ENCODE data around the gene SMU1.

SMU1 gene

DNA sequence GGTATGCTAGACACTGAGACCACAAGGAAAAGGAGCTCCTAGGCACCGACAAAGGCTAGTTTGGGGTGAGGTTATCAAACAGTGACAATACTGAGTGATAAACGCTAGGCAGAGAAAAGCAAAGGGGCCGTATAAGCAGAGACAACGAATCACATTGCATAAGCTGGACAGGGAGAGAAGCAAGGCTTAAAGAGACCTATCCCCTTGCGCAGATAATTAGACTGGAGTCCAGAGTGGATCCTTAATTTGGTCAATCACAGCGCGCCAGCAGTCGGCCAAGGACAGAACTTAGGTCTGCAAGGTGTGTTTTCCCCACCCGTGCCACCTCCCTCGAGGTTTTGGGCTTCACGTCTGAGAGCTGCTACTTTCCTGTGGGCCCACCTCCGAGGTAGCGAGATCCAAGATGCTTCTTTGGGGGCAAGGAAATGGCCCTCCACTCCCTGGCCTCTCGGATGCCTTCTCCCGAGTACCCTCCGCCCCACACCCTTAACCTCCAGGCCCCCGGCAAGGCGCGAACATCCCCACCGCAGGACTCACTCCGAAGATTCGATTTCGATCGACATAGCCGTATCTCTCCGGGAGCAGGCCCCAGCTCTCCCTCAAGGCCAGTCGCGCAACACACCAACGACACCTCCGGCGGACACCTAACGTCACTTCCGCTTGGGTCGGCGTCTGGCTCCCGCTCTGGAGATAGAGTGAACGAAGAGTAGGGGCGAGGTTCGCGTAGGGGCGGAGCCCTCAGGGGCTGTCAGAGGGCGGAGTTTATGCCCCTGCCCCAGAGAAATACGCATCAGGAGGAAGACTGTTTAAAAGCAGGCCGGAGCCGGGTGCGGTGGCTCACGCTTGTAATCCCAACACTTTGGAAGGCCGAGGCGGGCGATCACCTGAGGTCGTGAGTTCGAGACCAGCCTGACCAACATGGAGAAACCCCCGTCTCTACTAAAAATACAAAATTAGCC, at the start of gene SMU1:
Gene SMU1, minus strand, starts transcription at position 629 of the 959 bp plus-strand sequence. Its CDS starts 66 bp downstream, at position 563.
- DNase-seq, result peak; percentile 97

- no peak for DNase-seq
These were observed 49.0 kb upstream of the SMU1 start for GRCh38 chr9:33125461-33125860.

DNA sequence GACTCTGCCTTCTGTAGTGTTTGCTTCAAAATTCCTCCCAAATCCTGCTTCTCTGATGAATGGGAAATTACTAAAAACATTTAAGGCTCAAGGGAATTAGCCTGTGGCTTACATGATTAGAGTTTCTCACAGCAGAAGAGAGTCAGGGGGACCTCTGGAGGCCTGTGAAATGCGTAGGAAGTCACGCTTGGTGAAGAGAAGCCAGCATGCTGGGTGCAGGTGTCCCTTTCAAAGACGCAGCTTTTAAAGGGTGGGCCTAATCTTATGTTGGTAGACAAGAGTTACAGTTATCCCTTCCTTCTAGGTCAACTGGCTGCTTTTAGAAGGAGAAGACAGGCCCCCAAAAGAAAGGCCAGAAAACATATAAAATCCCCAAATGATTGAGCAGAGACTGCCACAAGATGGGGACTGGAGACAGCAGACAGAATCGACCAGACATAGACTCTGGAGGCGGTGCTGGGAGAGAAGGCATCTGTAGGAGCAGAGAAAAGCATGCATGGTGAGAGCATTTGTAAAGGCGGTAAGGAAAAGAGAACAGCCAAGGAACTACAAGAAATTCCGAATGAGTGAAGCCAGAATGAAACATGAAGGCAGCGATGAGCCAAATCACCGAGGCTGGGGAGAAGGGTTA, 48.4 kb upstream of the SMU1 start:
- no peak for DNase-seq

GRCh38 chr9:33124046-33124445, 47.6 kb upstream of the SMU1 start:
- no peak for DNase-seq

- DNase-seq, result no peak
These were observed 47.0 kb upstream of the SMU1 start for GRCh38 chr9:33123407-33124031.

DNA sequence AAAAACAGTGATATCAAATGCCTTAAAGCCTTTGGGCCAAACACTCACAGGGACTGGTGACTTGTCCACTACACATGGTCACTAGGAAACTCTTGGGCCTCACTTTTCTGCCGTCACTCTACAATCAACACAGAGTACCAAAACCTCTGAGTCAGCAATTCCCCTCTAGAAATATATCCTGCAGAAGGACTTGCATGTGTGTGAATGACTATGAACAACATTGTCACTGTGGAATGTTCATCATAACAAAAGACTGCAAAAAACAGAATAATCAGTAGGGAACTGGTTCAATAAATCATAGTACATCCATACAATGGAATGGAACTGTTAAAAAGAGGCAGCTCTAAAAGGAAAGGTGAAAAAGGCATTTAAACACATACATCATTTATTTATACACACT, 44.1 kb upstream of the SMU1 start:
- no peak for DNase-seq

GRCh38 chr9:33117796-33118195, 41.3 kb upstream of the SMU1 start:
- no peak for DNase-seq

DNA sequence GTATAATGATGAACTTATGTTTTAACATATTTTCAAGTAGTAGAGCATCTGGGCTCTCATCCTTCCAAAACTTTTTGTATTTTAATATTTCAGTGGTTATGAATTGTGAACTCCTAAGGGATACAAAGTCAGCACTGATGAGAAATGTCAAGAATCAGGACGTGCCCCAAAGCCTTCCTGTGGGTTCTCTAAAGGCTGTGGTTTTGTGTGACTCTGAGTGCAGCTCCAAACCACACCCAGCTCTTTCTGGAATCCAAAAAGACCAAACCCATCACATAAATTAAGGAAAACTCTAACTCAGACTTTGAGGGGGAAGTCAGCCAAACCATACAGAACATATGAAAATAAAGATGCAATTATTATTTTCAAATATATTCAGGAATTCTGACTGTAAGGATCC, 40.8 kb upstream of the SMU1 start:
- no peak for DNase-seq

DNA sequence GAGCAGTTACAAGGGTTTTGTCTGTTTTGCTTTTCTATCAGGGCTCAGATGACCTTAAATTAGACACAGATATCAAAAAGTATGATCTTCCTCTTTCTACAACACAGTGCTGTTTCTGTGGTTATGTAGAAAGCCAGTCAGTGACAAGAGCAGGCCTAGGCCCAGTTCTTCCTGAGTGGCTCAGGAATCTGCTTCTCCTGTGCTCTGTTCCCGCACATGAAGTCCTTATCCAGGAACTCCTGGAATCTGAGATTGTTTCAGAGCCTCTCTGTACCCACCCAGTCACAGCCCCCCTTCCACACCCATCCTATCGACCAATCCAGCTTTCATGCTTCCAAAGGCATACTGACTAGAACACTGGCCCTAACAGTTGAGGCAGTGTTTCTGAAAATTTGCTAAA, 40.4 kb upstream of the SMU1 start:
- no peak for DNase-seq

DNA sequence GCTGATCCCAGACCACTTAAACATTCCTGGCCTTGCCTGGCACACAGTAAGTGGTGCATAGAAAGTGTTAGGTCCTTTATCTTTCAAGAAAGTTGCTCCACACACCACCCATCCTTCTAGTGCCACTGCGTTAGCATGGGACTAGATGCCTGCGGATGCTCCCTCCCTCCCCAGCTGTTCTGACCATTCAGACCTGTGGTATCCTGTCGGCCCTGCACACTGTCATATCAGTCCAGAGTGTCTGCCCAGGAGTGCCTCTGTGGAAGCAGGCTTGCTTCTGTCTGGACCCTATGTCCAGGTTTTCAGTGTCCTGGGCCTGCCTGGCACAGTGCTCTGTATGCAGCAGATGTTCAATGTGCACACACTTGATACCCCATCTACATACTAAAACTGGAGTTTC, 38.3 kb upstream of the SMU1 start:
- DNase-seq, result no peak

DNA sequence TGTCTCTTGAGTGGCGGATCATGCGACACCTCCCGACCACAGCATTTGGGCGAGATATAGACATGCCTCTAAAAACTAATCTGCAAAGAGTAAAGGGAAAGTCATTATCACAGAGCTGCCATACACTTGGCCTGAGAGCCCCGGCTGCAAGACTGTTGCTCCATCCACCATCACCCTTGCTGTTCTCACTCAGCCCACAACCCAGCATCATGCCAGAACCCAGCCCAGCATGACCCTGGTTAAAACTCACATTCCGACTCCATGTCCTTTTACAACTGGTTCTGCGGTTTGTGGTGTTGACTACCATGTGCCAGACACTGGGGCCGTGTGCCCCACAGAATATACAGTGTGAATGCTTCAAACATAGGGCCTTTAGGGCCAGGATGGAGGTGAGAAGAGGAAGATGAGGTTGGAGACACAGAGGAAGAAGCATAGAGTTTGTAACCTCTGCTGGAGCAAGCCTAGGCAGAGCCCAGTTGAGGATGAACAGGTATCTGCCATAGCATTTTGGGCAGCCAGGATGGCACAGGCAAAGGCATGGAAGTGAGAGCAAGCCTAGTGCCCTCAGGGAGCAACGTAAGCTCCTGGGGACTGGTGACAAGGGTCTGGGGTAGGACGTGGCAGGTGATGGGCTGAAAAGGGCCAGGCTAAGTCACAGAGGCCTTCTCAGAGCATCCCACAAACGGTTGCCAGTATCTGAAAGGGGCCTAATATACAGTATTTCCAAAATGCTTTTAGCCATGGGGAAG, 37.5 kb upstream of the SMU1 start:
- no peak for DNase-seq

DNA sequence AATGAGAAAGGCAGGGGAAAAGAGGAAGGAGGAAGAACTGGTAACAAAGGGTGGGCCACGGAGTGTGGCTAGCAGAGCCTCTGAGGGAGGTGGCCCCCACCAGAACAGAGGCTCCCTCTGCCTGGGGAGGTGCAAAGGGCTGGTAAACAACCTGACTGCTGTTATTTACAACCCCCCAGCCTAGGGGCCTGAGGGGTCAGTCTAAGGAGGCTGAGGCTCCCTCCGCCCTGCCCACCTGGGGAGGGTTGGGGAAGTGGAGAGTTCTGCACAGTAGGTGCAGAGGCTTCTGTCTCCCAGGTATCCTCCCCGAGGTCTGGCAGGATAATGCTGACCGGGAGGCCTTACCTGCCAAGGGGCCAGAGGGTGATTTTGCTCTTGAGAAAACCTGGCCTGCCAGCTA, 35.6 kb upstream of the SMU1 start:
- no peak for DNase-seq

DNA sequence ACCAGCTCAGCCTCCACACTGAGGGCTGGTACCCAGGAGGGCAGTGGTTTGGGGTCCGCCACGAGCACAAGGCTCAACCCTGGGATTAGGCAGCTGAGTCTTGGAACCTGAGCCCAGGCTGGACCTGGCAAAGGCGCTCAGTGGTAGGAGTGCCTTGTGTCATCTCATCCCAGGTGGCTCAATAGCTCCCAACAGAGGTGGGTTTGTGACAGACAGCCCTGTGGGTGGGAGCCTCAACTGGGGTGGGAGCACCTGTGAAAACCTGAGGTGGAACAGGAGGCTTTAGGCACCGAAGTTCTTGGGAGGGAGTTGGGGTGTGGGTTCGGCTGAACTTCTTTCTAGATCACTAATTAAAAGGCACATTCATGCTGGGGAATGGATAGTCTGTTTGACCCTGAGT, 35.2 kb upstream of the SMU1 start:
- DNase-seq, result no peak

DNA sequence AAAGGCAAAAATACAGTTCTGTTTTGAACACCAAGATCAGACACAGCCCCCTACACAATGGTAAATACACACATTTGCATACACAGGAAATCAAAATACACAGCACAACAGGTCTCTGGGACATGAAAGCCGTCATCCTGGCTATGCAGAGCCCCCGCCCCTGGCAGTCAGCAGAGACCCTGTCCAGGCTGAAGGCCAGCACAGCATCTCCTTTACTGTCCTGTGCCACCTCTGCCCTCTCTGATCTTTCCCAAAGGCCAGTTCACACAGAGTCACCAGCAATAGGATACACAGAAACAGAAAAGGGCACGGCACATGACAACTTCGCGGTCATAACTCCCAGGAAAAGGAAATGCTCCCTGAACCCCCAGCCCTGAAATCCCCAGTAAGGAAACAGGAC, 34.2 kb upstream of the SMU1 start:
- DNase-seq, result no peak

- DNase-seq, result no peak
These were observed 33.5 kb upstream of the SMU1 start for GRCh38 chr9:33109850-33110595.

GRCh38 chr9:33109097-33109496, 32.6 kb upstream of the SMU1 start:
- no peak for DNase-seq

- no peak for DNase-seq
These were observed 32.0 kb upstream of the SMU1 start for GRCh38 chr9:33108472-33108871.

GRCh38 chr9:33107762-33108161, 31.3 kb upstream of the SMU1 start:
- no peak for DNase-seq

DNA sequence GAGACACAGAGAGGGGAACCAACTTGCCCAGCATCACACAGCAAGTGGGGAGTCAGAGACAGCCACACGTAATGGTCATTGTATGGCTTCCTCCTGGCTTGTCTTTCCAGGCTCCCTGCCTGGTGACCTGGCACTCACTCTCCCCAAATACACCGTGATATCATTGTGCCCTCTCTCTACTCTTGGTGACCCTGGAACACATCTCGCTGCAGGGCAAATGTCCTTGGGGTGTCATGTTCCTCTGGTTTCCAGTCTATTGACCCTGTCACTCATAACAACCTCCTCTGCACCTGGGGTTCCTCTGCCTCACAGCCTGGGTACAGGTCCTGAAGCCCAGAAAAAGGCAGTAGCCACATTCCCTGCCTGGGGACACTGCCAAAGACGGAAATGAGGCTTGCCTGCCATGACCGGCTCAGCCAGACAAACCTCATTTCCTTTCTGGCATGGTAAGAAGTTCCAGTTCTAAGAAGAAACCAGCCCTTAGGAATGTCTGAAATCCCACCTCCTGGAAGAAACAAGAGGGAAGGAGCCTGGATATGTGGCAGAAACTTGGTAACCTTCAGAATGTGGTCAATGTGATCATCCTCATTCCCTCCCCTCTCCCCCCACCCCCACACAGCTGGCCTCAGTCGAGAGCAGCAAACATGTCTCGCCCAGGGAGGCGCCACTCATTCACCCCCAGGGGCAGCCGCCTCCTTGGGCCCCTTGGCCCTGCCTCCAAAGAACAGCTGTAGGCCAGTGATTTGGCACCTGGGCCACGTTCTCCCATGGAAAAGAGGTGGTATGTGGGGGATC, 30.6 kb upstream of the SMU1 start:
- DNase-seq, result peak; percentile 30

- no peak for DNase-seq
These were observed 29.9 kb upstream of the SMU1 start for GRCh38 chr9:33106372-33106771.

- DNase-seq, result no peak
These were observed 29.5 kb upstream of the SMU1 start for GRCh38 chr9:33105959-33106358.

DNA sequence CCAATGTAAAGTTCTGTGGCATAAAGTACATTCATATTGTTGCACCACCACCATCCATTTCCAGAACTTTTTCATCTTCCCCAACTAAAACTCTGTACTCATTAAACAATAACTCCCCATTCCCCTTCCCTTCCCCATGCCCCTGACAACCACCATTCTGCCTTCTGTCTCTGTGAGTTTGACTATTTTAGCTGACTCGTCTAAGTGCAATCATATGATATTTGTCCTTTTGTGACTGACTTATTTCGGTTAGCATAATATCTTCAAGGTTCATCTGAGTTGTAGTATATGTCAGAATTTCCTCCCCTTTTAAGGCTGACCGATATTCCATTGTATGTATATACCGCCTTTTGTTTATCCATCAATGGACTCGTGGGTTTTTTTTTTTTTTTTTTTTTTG, 29.0 kb upstream of the SMU1 start:
- DNase-seq, result no peak
